Stimulated activated CD4-positive, alpha-beta T cell treated with anti-CD3 and anti-CD28 coated beads, Interleukin-12 subunit alpha, Interleukin-12 subunit beta, amount 100 ng/mL, for 48 hours (primary cell): ENCODE results near the gene USP49.

Experiments
- DNase-seq, 3 donors: peaks; one replicate each; pipeline ENCODE4 v3.0.0-alpha.2; 2020; ENCODE audit warnings: low read depth in 2 of 3, low spot score in 1 of 3

The USP49 gene

DNA sequence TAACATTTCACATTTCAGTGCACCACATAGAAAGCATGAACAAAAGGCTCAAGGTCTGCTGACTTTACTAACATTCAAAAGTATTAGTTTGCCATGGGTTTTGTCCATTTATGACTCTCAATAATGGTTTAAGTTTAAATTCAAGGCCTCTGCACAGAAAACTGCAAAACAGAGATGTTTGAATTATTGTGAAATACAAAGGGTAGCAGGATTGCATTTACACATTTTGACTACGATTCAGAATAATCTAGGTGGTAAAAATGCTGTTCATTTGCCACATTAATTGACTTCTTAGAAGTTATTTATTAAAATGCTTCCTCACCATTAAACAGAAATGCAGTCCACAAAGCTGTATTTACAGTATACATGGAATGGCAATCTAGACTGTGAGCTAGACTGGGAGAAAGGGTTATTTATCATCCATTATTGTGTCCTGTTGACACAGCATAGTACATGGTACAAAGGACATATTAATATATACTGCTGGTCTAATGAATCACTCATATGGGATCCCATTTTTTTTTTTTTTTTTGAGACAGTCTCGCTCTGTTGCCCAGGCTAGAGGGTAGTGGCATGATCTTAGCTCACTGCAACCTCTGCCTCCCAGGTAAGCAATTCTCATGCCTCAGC is 18.0 kb downstream of the USP49 start:
- DNase-seq = no peak

DNA sequence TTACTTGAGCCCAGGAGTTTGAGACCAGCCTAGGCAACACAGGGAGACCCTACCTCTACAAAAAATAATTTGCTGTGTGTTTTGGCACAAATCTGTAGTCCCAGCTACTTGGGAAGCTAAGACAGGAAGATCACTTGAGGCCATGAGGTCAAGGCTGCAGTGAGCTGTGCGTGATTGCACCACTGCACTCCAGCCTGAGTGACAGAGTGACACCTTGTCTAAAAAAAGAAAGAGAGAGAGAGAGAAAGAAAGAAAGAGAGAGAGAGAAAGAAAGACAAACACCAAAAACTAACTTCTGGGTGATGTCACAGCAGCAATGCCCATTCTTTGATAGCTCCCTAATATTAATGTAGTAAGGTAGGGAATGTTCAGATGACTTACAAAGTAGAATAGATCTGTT is 20.4 kb downstream of the USP49 start:
- DNase-seq = no peak

DNA sequence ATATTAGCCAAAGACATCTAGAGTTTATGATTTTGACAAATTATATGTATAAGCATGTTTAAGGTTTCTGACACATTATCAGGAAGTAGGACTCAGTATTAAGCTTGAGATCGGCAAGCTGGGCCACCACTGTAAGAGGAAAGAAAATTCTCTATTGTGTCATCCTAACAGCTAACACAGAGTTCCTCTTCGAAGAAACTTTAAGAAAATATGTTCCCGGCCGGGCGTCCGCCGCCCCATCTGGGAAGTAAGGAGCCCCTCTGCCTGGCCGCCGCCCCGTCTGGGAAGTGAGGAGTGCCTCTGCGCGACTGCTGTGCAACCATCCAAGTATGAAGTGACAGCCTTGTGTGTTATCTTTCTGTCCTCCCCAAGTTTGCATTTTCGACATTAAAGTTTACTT is 23.0 kb downstream of the USP49 start:
- no peak for DNase-seq

DNA sequence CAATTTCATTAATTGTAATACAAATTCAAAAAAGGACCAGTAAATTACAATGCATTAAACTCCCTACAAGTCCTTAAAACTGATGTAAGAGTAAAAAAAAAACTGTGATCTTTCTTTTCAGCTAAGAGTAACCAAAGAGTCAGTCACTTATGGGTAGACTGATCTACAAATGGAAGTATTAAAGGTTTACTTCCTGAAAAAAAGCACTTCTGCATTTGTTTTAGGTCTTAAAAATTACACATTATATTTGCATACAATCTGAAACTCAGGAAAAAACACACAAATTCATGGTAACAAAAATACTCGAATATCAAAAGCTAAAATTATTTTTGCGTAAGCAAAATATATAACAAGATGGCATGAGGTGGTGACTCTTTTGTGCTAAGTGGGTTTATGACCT is 23.5 kb downstream of the USP49 start:
- DNase-seq = no peak

DNA sequence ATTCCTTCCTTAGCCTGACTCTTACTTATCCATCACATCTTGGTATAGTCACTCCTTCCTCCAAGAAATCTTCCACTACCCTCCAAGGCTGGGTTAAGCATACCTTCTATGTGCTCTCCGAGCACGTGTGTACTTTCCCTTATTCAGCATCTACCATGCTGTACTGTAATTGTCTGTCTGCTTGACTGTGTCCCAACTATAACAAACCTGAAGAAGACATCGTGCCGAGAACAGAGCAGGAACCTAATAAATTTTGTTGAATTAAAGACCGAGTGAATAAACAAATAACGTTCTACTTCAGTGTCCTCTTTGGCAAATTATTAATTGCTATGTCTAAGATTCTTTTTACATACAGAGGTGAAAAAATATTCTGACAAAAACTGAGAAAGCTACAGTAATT is 35.8 kb downstream of the USP49 start:
- no peak for DNase-seq

DNA sequence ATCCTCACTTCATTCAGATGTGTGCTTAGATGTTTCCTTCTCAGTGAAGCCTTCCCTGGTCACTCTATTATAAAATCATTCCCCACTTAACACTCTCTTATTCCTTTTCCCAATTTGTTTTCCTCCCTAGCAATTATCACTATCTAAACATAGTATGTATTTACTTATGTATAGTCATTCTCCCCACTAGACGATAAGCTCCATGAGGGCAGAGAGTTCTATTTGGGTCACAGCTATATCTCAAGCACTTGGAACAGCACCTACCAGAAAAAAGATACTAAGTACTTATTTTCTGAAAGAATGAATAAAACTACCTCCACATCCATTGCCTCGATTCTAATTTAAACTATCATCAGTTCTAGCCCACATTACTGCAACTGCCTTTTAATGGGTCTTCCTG is 36.5 kb downstream of the USP49 start:
- DNase-seq = no peak

DNA sequence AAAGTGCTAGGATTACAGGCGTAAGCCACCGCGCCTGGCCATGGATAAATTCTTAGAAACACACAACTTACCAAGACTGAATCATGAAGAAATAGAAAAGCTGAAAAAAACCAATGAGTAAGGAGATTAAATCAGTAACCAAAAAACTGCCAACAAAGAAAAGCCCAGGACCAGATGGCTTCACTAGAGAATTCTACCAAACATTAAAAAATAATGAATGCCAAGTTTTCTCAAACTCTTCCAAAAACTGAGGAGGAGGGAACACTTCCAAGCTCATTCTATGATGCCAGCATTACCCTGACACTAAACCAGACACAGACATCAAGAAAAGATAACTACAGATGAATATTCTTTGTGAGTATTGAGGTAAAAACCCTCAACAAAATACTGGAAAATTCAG is 44.3 kb downstream of the USP49 start:
- no peak for DNase-seq

DNA sequence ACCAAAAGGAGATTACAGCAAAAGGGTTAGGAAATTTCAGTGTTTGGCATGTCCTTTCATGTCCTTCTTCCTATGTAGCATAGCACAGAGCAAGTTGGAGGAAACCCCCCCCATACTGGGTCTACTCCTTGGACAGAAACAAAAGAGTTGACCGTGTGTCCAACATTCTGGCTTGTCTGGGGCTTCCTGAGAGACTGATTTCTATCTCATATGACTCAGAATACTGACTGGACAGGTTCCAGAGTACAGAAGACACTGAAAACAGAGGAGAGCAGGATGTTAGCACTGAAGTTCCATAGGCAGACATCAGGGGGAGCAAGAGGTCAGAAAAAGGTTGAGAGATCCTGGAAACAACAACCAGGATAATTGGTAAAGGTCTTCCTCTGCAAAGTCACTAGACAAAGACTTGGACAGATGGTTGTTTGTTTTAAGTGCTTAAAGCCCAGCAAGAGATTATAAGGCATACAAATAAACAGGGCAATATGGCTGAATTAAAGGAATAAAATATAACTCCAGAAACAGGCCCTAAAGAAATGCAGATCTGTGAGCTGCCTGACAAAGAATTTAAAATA is 48.4 kb downstream of the USP49 start:
- DNase-seq = peak; percentile 19 to 70 (median 26)

DNA sequence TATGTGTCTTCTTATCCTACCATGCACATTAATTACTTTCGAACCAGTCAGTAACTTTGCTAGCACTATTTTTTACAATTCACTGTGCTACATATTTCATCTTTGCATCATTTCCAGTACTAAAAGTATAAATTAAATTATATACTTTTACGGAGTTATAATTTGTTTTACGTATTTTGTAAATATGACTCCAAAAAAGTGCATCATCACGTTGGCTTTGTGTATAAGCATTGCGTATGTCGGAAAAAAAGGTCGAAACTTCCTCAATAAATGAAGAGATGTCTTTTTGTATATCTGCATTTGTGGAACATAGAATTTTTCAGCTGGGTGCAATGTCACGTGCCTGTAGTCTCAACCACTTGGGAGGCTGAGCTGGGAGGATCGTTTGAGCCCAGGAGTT is 52.0 kb downstream of the USP49 start:
- no peak for DNase-seq

DNA sequence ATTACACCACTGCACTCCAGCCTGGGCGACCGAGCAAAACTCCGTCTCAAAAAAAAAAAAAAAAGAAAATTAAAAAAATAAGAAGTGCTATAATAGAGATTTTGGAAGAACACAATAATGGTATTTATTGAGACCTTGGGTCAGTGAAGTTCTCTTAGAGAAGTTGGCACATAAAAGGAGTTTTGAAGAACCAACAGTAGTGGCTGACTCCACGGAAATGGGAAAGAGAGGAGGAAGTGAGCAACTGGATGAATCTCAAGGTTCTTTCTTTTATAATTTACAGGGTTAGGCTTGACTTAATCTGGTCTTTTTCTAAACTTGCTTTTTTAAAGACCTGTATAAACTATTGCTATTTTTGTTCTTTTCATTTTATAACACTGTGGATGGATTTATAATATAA is 54.8 kb downstream of the USP49 start:
- DNase-seq = no peak

DNA sequence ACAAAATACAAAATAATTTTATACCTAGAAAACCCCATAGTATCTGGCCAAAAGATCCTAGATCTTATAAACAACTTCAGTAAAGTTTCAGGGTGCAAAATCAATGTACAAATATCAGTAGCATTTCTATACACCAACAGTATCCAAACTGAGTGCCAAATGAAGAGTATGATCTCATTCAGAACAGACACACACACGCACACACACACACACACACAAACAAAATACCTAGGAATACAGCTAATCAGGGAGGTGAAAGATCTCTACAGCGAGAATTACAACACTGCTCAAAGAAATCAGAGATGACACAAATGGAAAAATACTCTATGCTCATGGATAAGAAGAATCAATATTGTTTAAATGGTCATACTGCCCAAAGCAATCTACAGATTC is 58.5 kb downstream of the USP49 start:
- no peak for DNase-seq

DNA sequence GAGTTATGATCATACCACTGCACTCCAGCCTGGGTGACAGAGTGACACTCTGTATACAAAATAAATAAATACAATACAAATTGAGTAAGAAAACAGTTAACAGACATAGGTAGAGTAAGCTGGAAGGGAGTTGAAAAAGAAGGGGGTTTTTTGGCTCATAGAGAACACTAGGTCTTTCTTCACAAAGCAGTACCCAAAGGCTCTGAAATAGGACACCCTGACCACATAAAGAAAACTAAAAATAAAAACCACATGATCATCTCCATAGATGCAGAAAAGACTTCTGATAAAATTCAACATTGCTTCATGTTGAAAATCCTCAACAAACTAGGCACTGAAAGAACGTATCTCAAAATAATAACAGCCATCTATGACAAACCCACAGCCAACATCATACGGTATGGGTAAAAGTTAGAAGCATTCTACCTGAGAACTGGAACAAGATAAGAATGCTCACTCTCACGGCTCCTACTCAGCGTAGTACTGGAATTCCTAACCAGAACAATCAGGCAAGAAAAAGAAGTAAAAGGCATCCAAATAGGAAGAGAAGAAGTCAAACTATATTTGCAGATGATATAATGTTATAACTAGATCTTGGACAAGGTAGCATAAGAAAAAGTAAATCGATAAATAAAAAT is 59.0 kb downstream of the USP49 start:
- DNase-seq = no peak

DNA sequence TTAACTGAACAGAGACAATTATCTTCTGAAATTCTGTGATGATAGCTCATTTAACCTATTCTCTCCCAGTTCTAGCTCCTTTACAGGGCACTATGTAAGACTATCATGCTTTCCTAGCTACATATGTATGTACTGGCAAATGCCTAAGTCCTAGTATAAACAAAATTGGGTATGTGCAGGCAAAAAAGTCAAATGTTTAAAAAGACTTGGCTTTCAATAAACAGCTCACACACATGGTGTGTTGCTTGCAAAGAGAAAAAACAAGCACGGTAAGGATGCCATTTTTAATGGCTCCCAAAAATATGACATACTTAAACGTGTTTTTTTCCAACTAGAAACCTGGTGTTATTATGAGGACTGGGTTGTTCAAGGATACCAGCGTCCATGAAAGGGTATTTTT is 62.9 kb downstream of the USP49 start:
- DNase-seq = no peak

DNA sequence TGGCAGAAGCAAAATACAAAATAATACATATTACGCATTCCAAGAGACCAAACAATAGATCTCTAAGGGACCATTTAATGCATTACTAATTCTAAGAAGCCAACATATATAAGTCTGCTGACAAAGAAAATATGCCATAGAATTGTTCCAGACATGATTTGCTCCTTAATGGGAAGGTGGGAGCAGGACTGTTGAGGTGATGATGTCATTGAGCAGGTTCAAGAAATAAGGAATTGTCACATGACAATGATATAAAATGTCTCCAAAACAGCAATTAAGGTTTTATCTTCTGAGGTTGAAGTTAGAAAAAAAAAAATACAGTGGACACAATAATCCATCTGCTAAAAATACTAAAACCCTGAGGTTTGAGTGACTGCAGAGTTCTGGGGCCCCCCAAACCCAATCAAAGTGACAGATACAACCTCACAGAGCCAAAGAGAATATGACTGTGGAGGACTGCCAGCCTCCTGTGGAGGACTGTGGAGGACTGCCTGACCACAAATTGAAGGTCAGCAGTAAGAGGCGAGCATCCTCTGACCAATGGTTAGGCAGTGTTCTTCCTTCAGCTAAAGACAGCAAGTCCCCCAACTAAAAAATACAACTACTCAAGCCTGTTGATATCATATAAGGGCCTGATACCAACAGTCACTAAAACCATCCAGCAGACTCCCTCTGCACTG is 68.7 kb downstream of the USP49 start:
- no peak for DNase-seq

DNA sequence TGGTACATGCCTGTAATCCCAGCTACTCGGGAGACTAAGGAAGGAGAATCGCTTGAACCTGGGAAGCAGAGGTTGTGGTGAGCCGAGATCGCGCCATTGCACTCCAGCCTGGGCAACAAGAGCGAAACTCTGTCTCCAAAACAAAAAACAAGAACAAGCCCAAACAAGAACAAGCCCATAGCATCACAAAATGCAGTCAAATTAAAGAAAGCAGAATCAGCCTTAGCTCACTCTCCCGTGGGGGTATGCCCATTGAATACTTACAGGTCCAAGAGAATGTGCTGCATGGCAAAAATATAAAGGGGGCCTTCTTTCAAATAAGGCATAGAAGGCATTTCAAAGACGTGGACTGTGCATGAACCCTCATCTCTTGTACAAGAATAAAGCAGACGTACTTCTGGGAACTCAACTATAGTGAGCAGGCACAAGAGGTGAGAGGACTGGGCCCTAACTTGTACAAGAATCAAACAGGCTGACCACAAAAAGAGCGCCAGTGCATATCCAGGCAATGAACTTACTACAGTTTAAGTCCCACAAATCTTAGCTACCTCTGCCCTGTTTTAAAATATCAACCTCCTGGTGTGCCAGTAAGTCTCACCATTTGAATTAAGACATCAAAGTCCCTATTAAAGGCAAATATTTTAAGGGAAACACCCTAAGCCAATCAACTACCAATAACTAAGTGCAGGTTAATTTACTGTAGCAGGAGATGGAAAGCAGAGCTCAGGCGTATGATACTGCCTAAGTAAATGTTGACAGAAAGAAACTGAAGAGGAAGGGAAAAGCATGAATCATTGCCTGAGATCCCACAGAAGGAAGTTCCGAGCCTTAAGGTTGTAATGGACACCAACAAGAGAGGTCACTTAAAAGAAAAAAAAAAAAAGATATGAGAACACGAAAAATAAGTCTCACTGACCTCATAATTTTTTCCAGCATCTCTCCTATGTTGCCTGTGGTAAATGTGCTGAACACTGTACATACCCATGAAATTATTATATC is 70.3 kb downstream of the USP49 start:
- no peak for DNase-seq

DNA sequence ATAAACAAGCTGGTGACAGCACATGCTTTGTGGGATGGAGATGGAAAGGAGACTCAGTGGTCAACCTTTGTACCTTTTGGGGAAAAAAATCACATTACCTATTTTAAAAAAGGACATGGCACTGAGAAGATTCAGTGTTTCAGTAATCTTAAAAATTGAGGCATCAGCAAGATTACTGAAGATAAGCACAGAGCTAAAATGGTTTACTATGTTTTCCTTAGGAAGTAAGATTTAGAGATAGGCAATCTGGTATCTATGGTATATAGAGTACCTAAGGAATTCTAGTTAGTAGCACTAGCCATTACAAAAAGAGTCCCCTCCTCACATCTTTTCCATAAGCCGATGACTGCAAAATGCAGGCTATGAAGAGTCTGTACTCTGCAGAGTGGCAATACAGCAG is 72.0 kb downstream of the USP49 start:
- DNase-seq = no peak

DNA sequence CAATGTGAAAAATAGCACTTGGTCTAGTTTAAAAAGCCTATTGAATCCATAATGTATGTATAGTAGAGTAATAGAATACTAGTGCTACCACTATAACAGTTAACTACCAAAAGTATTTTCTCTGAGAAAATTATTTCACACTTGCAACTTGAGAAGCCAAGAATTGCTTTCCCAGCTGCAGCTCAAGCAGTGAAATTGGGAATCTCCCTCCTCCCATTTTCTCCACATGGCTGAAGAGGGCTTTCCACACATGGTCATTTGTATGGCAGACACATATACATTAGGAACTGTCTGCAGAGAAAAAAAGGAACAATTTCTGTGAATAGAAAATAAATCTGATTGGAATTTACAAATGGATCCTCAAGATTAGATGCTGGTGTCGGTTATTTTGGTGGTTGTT is 73.2 kb downstream of the USP49 start:
- no peak for DNase-seq

DNA sequence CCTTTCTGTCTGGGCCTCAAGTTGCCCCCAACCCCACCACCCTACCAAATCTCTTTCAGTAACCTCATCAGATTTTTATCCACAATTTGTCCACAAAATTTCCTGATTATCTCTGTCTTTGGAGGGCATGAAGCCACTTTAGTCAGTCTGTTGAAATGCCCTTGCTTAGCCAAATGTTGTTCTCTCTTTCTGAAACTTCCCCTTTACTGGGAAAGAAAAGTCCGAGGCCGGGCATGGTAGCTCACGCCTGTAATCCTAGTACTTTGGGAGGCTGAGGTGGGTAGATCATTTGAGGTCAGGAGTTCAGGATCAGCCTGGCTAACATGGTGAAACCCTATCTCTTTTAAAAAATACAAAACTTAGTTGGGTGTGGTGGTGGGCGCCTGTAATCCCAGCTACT is 73.9 kb downstream of the USP49 start:
- DNase-seq = no peak

DNA sequence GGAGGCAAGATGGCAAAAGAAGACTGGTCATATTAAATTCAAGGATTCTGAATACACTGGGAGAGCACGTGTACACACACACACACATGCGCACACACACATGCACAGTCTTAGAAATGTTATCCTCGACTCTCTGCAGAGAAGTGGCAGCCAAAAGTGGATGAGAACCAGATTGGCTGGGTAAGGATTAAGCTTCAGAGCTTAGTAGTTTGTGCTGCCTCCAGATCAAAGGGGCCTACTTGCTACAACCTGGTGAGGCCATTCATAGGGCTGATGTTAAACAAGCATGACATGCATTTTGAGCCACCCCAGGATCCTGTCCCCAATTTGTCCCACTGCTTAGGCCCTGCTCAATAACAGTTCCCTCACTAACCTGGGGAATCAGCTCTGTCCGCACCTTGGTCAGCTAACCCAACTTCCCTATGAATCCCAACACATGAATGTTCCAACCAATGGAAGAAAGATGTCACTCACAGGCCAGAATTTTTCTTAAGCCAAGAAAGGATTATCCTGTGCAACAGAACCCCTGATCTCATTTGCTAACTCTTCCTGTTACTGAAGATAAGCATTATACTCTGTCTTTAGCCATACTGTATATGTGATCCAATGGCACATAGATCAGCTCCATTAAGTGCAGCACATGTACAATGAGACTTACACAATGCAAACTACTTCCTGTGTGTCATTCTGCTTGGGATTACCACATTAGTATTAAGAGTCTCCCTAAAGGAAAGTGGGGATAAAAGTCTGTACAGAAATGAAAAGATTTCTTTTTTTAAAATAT is 76.7 kb downstream of the USP49 start:
- DNase-seq = no peak

DNA sequence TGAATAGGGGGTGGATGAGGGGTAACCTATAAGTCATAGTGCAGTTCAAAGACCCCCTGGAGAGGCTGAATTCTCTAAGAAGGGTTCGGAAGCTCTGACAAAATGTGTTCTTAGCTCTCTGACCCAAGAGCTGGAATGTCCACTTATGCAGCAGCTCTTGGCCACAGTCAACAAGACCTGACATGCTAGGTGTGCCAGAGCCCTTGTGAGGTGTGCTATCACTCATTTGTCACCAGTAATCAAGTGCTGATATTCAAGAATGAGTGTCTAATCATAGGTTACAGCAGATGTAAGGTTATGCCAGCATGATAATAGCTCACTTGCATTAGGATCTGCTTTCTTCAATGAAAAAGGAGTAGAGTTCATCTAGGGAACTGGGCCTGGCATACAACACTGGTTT is 79.6 kb downstream of the USP49 start:
- no peak for DNase-seq
